Measurements from ENCODE around the gene PTCD2. TPM values are rescaled to one million over a fixed set of nuclear protein-coding genes. Genes with fewer than 3 reads are reported as not detected.

Gene PTCD2
- 10 to 100 TPM in 8 of 9 donors, 1 to 10 TPM in 1; 7.3 to 21.5 (median 16.1) TPM for total RNA-seq
- polyA plus RNA-seq, result 1 to 10 TPM; 5.3 to 6.7 TPM
- long read RNA-seq, donor 1, full-length matches to known transcripts, result 24 of 27 reads
- long read RNA-seq, donor 1, partial matches to known transcripts, result 2 of 27 reads
- long read RNA-seq, donor 1, other reads (novel, unspliced or antisense), result 1 of 27 reads
- long read RNA-seq, donor 2, full-length matches to known transcripts, result 53 of 70 reads
- long read RNA-seq, donor 2, partial matches to known transcripts, result 2 of 70 reads
- long read RNA-seq, donor 2, other reads (novel, unspliced or antisense), result 15 of 70 reads
- long read RNA-seq, donor 3, full-length matches to known transcripts, result 3 of 5 reads
- long read RNA-seq, donor 3, partial matches to known transcripts, result 0 of 5 reads
- long read RNA-seq, donor 3, other reads (novel, unspliced or antisense), result 2 of 5 reads

DNA sequence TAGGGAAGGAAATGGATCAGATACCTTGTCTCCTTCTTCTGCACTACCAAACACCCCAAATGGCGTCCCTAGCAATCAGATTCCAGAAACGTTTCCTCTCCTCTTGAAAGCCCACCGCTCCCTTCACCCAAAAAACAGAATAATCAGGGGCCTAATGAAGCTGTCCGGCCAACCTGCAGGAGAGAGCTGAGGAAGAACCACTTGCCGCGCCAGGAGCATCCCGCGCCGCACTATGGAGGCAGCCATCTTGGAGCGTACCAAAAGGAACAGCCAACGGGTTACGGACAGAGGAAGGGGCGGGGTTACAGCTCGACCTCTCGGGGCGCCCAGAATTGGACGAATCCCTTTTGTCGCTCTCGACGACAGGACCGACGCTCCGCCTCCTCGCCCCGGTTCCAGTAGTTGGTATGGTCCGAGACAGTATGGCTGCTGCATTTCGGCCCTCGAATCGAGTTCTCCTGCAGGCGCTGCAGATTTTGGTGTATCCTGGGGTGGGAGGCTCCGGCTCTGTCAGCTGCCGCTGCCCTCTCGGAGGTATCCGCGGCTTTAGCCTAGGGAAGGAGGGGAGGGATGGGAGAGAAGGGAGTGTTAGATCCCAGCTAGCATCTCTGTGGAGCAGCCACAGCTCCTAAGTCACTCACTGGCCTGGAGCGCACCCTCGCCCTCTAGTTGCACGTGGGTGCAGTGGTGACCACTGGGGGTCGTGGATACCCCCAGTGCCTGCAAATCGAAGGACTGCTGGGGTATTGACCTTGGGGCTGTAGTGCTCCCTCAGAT is at the start of gene PTCD2, which contains the start of gene MRPS27:
TSS of gene PTCD2 (plus strand) at position 398 of the 777 bp plus-strand sequence. CDS start at position 408, 10 bp downstream.
TSS of gene MRPS27 (minus strand) at position 265 of the 777 bp plus-strand sequence. CDS start at position 246, 19 bp downstream.
- H3K36me3 ChIP-seq, result peaks cover 0 to 41% (median 30%) of the 10 kb centered on the region in 9 donors
- intact Hi-C loops (cut with DNase I), result no loop called here
- no peaks in the 10 kb centered on the region for H3K9me3 ChIP-seq
- ATAC-seq, result peak; percentile 100
- TF ChIP-seq POLR2A (IDR thresholded peaks at IDR 0.05), result peak in 1 of 2 donors; percentile 55
- peak in 3 of 12 donors; percentile 34 to 35 (median 34) for TF ChIP-seq CTCF (IDR thresholded peaks at IDR 0.05)
- peak within 1 kb of the TSS in 11 of 12 donors; percentile 75 to 84 (median 79) for H3K27ac ChIP-seq
- H3K4me3 ChIP-seq, result peak within 1 kb of the TSS; percentile 64 to 95 (median 84)
- H3K27me3 ChIP-seq, result no peaks in the 10 kb centered on the region
- peak; percentile 96 to 98 (median 97) for DNase-seq
- WGBS, 4 donors, result 0 to 1% (median 0%) methylated on average over 33 to 40 of the region's 40 CpGs
- H3K4me1 ChIP-seq, result peaks cover 0 to 30% (median 17%) of the 10 kb centered on the region in 12 donors

DNA sequence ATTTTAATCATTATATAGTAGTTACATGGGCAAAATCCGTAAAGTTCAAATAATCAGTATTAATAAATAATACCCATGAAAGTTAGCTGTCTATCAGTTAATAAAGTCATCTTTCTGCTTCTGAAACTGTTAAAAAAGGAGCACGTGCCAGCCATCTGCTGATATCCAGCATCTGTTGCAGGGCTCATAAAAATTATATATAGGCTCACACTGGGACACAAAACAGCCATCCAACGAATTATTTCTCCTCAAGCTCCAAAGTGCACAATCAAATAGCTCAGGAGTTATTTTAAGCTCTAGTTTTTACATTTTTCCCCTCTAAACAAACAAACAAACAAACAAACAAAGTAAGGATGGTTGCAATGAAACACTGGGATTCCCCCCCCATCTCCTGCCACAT is 48.5 kb upstream of the PTCD2 start:
- Histone ChIP-seq H3K4me1 (peaks cover 0 to 20% (median 3%) of the 10 kb centered on the region in 12 donors), H3K9me3 (peaks cover 0 to 9% (median 0%) of the 10 kb centered on the region in 12 donors), H3K27me3 (no peaks in the 10 kb centered on the region), H3K27ac (no peak overlapping the region), H3K36me3 (peaks cover 0 to 7% (median 0%) of the 10 kb centered on the region in 9 donors), H3K4me3 (no peak overlapping the region)
- WGBS, 4 donors, result 67 to 73% (median 69%) methylated on average over 3 of the region's 3 CpGs
- ATAC-seq (no peak), DNase-seq (no peak)
- intact Hi-C loops (cut with DNase I), result loop anchor here in 1 of 10 donors (10.0 kb wide), 1 partner anchor 127 kb away; no protein-coding TSS in a partner anchor
- TF ChIP-seq CTCF (IDR thresholded peaks at IDR 0.05) (no peak), POLR2A (IDR thresholded peaks at IDR 0.05) (no peak)

DNA sequence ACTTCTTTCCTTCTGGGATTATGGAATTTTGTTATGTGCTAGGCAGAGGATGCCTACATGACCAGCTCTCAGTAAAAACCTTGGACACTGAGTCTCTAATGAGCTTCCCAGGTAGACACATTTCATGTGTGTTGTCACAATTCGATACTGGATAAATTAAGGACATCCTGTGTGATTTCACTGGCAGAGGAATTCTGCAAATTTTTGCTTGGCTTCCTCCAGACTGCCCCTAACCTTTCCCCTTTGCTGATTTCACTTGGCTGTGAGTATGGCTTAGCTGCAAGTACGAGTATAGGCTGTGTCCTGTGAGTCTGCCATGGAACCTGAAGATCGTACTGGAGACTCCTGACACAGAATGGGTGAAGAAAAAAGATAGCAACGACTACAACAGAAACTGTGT is 47.8 kb upstream of the PTCD2 start:
- peaks cover 0 to 9% (median 0%) of the 10 kb centered on the region in 9 donors for H3K36me3 ChIP-seq
- no peaks in the 10 kb centered on the region for H3K27me3 ChIP-seq
- WGBS, 4 donors, result 46 to 68% (median 62%) methylated on average over 4 of the region's 4 CpGs
- no peak overlapping the region for H3K4me3 ChIP-seq
- peaks cover 0 to 19% (median 1%) of the 10 kb centered on the region in 12 donors for H3K4me1 ChIP-seq
- H3K27ac ChIP-seq, result no peak overlapping the region
- intact Hi-C loops (cut with DNase I), result loop anchor here in 1 of 10 donors (10.0 kb wide), 1 partner anchor 128 kb away; no protein-coding TSS in a partner anchor
- DNase-seq (no peak), ATAC-seq (peak in 2 of 4 donors; percentile 16 to 36)
- TF ChIP-seq CTCF (IDR thresholded peaks at IDR 0.05) (no peak), POLR2A (IDR thresholded peaks at IDR 0.05) (no peak)
- peaks cover 0 to 11% (median 0%) of the 10 kb centered on the region in 12 donors for H3K9me3 ChIP-seq

Measured in heart left ventricle (tissue), 16 donors.